ENCODE results near the gene UNC5B. TPM values are rescaled to one million over a fixed set of nuclear protein-coding genes. Genes with fewer than 3 reads are reported as not detected.
A peak's percentile ranks its signal among the peaks of the same experiment; 100 is the strongest.

UNC5B gene
- 22.2 TPM for total RNA-seq
- long read RNA-seq, full-length matches to known transcripts: 7 of 55 reads
- long read RNA-seq, partial matches to known transcripts: 43 of 55 reads
- long read RNA-seq, other reads (novel, unspliced or antisense): 5 of 55 reads

- ATAC-seq (peak; percentile 93 to 94), DNase-seq (peak; percentile 92)
- Histone ChIP-seq H3K36me3 (no peaks in the 10 kb centered on the region), H3K9me3 (no peaks in the 10 kb centered on the region), H3K4me3 (peak within 1 kb of the TSS; percentile 90), H3K4me1 (peaks cover 46% of the 10 kb centered on the region), H3K27ac (peak within 1 kb of the TSS; percentile 84), H3K27me3 (ENCODE audit: low read depth) (peaks cover 23% of the 10 kb centered on the region)
- TF ChIP-seq CTCF (IDR thresholded peaks at IDR 0.05): peak; percentile 22
- intact Hi-C loops (cut with DNase I): no loop called here
Measured at GRCh38 chr10:71212318-71213126, at the start of gene UNC5B. UNC5B (plus strand) TSS chr10:71212570; CDS start chr10:71212986, 416 bp downstream.

- no peak for ATAC-seq
- no peak for DNase-seq
- TF ChIP-seq CTCF (IDR thresholded peaks at IDR 0.05): no peak
Measured at GRCh38 chr10:71173466-71173865, 38.9 kb upstream of the UNC5B start.

GRCh38 chr10:71176661-71177060 is 35.7 kb upstream of the UNC5B start:
- intact Hi-C loops (cut with DNase I): no loop called here
- no peak for TF ChIP-seq CTCF (IDR thresholded peaks at IDR 0.05)
- no peak overlapping the region for H3K27ac ChIP-seq
- no peaks in the 10 kb centered on the region for H3K27me3 ChIP-seq (ENCODE audit: low read depth)
- DNase-seq: no peak
- no peaks in the 10 kb centered on the region for H3K9me3 ChIP-seq
- no peaks in the 10 kb centered on the region for H3K4me1 ChIP-seq
- H3K36me3 ChIP-seq: no peaks in the 10 kb centered on the region
- no peak overlapping the region for H3K4me3 ChIP-seq
- ATAC-seq: no peak

More at GRCh38 chr10:71173466-71173865, 38.9 kb upstream of the UNC5B start:
- Histone ChIP-seq H3K27ac (no peak overlapping the region), H3K4me1 (no peaks in the 10 kb centered on the region), H3K9me3 (no peaks in the 10 kb centered on the region), H3K36me3 (no peaks in the 10 kb centered on the region), H3K4me3 (no peak overlapping the region), H3K27me3 (ENCODE audit: low read depth) (no peaks in the 10 kb centered on the region)
- intact Hi-C loops (cut with DNase I): no loop called here

GRCh38 chr10:71177651-71178199 is 34.6 kb upstream of the UNC5B start:
- DNase-seq (no peak), ATAC-seq (no peak)
- H3K4me3 ChIP-seq: no peak overlapping the region
- no peak for TF ChIP-seq CTCF (IDR thresholded peaks at IDR 0.05)
- H3K27me3 ChIP-seq (ENCODE audit: low read depth): no peaks in the 10 kb centered on the region
- no peak overlapping the region for H3K27ac ChIP-seq
- no peaks in the 10 kb centered on the region for H3K9me3 ChIP-seq
- H3K4me1 ChIP-seq: no peaks in the 10 kb centered on the region
- intact Hi-C loops (cut with DNase I): no loop called here
- H3K36me3 ChIP-seq: no peaks in the 10 kb centered on the region

GRCh38 chr10:71178880-71179279 is 33.5 kb upstream of the UNC5B start:
- no peaks in the 10 kb centered on the region for H3K9me3 ChIP-seq
- no peak overlapping the region for H3K4me3 ChIP-seq
- intact Hi-C loops (cut with DNase I): no loop called here
- H3K4me1 ChIP-seq: no peaks in the 10 kb centered on the region
- no peak overlapping the region for H3K27ac ChIP-seq
- DNase-seq: no peak
- TF ChIP-seq CTCF (IDR thresholded peaks at IDR 0.05): no peak
- no peaks in the 10 kb centered on the region for H3K36me3 ChIP-seq
- no peaks in the 10 kb centered on the region for H3K27me3 ChIP-seq (ENCODE audit: low read depth)
- no peak for ATAC-seq

Data from lower lobe of right lung (tissue), 2 donors.